Osteoblast (primary cell): ENCODE results near the gene TMEM145. TPM values are rescaled to one million over a fixed set of nuclear protein-coding genes. Genes with fewer than 3 reads are reported as not detected.
"Not testable (repeated sequence)": the region's sequence is repeated elsewhere in the genome, so short reads cannot be mapped to it uniquely, and the experiment has no call there.

Experiments
- DNase-seq: peaks from one replicate; pipeline ENCODE4 v3.0.0; 2011; ENCODE audit warnings: low spot score, mixed read lengths; ENCODE audit not compliant: insufficient read length; ENCODE audit errors: missing footprints
- H2AFZ ChIP-seq: 2 replicates; pipeline ENCODE4 v1.6.0; 2011; ENCODE audit warnings: mild to moderate bottlenecking, low read length
- H3K27ac ChIP-seq: 2 replicates; pipeline ENCODE4 v1.5.1; 2011; ENCODE audit warnings: mild to moderate bottlenecking, low read depth, low read length, moderate library complexity
- H3K27me3 ChIP-seq: 2 replicates; pipeline ENCODE4 v1.6.0; 2012; ENCODE audit warnings: mild to moderate bottlenecking, control low read depth, inconsistent platforms, low read length, moderate library complexity; ENCODE audit not compliant: insufficient read depth
- H3K36me3 ChIP-seq: 2 replicates; pipeline ENCODE4 v1.5.1; 2011; ENCODE audit warnings: mild to moderate bottlenecking, low read length, control low read depth, moderate library complexity; ENCODE audit not compliant: insufficient read depth
- H3K4me1 ChIP-seq: 2 replicates; pipeline ENCODE4 v1.5.1; 2011; ENCODE audit warnings: mild to moderate bottlenecking, low read length, control low read depth, moderate library complexity; ENCODE audit not compliant: insufficient read depth
- H3K4me2 ChIP-seq: 2 replicates; pipeline ENCODE4 v1.6.0; 2011; ENCODE audit warnings: mild to moderate bottlenecking, low read length; ENCODE audit not compliant: insufficient read depth
- H3K4me3 ChIP-seq: fragments of 200-600 bp; sonication (generic); 3 replicates; pipeline ENCODE4 v1.5.1; 2012; ENCODE audit warnings: mild to moderate bottlenecking, low read length, inconsistent platforms; ENCODE audit not compliant: insufficient read depth
- H3K79me2 ChIP-seq: 2 replicates; pipeline ENCODE4 v1.6.0; 2012; ENCODE audit warnings: mild to moderate bottlenecking, low read length, control low read depth, inconsistent platforms; ENCODE audit not compliant: insufficient read depth
- H3K9me3 ChIP-seq: 2 replicates; pipeline ENCODE4 v1.5.1; 2011; ENCODE audit warnings: low read depth, low read length, control low read depth
- H4K20me1 ChIP-seq: 2 replicates; pipeline ENCODE4 v1.6.0; 2012; ENCODE audit warnings: mild to moderate bottlenecking, low read length, control low read depth; ENCODE audit not compliant: insufficient read depth
- total RNA-seq: library from RNA; depleted of rRNA; stranded (reverse); fragments of >200 nt; gene quantifications from 2 replicates; pipeline ENCODE4 v1.2.3, GENCODE V29; 2012
- TF ChIP-seq, protein P1 (sequence below): IDR thresholded peaks from 2 replicates; pipeline ENCODE4 v1.5.1; 2011; ENCODE audit warnings: mild to moderate bottlenecking, low read depth, low read length, moderate library complexity; ENCODE audit errors: extremely low read depth

TMEM145 gene
- total RNA-seq, 1 donor = not detected

GRCh38 chr19:42328854-42329253 lies 15.7 kb downstream of the TMEM145 start:
- peak; percentile 72 for DNase-seq
- TF ChIP-seq, protein P1, sequence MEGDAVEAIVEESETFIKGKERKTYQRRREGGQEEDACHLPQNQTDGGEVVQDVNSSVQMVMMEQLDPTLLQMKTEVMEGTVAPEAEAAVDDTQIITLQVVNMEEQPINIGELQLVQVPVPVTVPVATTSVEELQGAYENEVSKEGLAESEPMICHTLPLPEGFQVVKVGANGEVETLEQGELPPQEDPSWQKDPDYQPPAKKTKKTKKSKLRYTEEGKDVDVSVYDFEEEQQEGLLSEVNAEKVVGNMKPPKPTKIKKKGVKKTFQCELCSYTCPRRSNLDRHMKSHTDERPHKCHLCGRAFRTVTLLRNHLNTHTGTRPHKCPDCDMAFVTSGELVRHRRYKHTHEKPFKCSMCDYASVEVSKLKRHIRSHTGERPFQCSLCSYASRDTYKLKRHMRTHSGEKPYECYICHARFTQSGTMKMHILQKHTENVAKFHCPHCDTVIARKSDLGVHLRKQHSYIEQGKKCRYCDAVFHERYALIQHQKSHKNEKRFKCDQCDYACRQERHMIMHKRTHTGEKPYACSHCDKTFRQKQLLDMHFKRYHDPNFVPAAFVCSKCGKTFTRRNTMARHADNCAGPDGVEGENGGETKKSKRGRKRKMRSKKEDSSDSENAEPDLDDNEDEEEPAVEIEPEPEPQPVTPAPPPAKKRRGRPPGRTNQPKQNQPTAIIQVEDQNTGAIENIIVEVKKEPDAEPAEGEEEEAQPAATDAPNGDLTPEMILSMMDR = no peak
- Histone ChIP-seq H3K27me3 (peaks cover 12% of the 10 kb centered on the region), H3K4me3 (no peak overlapping the region), H3K4me2 (no peak overlapping the region), H3K4me1 (peaks cover 13% of the 10 kb centered on the region), H3K36me3 (no peaks in the 10 kb centered on the region), H4K20me1 (peaks cover 13% of the 10 kb centered on the region), H3K9me3 (no peaks in the 10 kb centered on the region), H2AFZ (no peak overlapping the region), H3K27ac (no peak overlapping the region), H3K79me2 (peaks cover 37% of the 10 kb centered on the region)

GRCh38 chr19:42330241-42330711 lies 17.2 kb downstream of the TMEM145 start:
- Histone ChIP-seq H2AFZ (no peak overlapping the region), H3K27me3 (no peaks in the 10 kb centered on the region), H3K4me1 (peaks cover 8% of the 10 kb centered on the region), H3K4me2 (no peak overlapping the region), H3K27ac (no peak overlapping the region), H3K36me3 (no peaks in the 10 kb centered on the region), H3K9me3 (no peaks in the 10 kb centered on the region), H3K79me2 (peaks cover 37% of the 10 kb centered on the region), H4K20me1 (peaks cover 13% of the 10 kb centered on the region), H3K4me3 (no peak overlapping the region)
- TF ChIP-seq, protein P1 = no peak
- peak; percentile 13 for DNase-seq

DNA sequence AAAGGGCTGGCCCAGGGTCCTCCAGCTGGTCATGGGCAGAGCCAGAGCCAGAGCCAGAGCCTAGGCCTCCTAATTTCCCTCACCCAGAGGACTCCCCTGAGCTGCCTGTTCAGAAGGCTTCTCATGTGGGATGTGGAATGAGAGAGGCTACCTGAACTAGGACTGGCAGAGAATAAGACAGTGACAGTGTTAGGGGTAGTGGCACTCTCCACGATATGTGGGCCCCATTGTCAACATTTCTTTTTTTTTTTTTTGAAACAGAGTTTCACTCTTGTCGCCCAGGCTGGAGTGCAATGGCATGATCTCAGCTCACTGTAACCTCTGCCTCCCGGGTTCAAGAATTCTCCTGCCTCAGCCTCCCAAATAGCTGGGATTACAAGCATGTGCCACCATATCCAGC lies 18.2 kb downstream of the TMEM145 start:
- not testable (repeated sequence) for H2AFZ ChIP-seq, H3K4me3 ChIP-seq, H3K36me3 ChIP-seq, H3K4me1 ChIP-seq, H3K27me3 ChIP-seq, H3K9me3 ChIP-seq, H3K4me2 ChIP-seq, H3K27ac ChIP-seq
- DNase-seq = peak; percentile 58
- Histone ChIP-seq H4K20me1 (peaks cover 13% of the 10 kb centered on the region), H3K79me2 (peaks cover 30% of the 10 kb centered on the region)

DNA sequence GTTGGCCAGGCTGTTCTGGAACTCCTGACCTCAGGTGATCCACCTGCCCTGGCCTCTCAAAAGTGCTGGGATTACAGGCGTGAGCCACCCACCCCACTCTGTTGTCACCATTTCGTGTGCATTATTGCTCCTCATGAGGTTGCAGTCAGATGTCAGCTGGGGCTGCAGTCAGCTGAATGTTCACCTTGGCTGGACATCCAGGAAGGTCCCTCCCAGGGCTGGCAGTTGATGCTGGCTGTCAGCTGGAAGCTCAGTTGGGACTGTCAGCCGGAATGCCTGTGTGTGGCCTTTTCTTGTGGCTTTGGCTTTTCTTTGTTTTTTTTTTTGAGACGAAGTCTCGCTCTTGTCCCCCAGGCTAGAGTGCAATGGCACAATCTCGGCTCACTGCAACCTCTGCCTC lies 18.9 kb downstream of the TMEM145 start:
- Histone ChIP-seq H3K79me2 (peaks cover 23% of the 10 kb centered on the region), H3K27me3 (no peaks in the 10 kb centered on the region), H3K4me3 (no peak overlapping the region), H3K9me3 (no peaks in the 10 kb centered on the region), H4K20me1 (peaks cover 13% of the 10 kb centered on the region), H3K4me1 (no peaks in the 10 kb centered on the region), H3K27ac (no peak overlapping the region), H2AFZ (no peak overlapping the region), H3K4me2 (no peak overlapping the region), H3K36me3 (no peaks in the 10 kb centered on the region)
- TF ChIP-seq, protein P1 = no peak
- no peak for DNase-seq
